Gastrocnemius medialis (tissue), 4 donors: Measurements from ENCODE around the gene DDR2.

Experiments
- CTCF ChIP-seq, 5 experiments: fragments of 450-650 bp in 3 of 5; fragments of 200-600 bp in 2 of 5; sonication (generic) in 2 of 5; IDR thresholded peaks in 4 of 5; conservative IDR thresholded peaks in 1 of 5; 1 replicate in 4 of 5; 2 replicates in 1 of 5; pipeline ENCODE4 v1.5.1; 2016 to 2019; ENCODE audit warnings: antibody characterized with exemption in 5 of 5, mild to moderate bottlenecking in 3 of 5, moderate library complexity in 3 of 5
- POLR2A ChIP-seq, 2 donors: fragments of 450-650 bp; IDR thresholded peaks; one replicate each; pipeline ENCODE4 v1.6.1; 2017; ENCODE audit warnings: antibody characterized with exemption in 2 of 2, mild to moderate bottlenecking in 2 of 2, moderate library complexity in 2 of 2

- TF ChIP-seq POLR2A (IDR thresholded peaks at IDR 0.05) (no peak), CTCF (IDR thresholded peaks at IDR 0.05 in 4 of 5, conservative IDR thresholded peaks at IDR 0.05 in 1 of 5) (no peak)
These were observed 958 bp downstream of the DDR2 start for GRCh38 chr1:162633081-162633762.
